Measurements from ENCODE around the gene TCOF1.

TCOF1 gene

GRCh38 chr5:150350524-150351344 is 6.8 kb upstream of the TCOF1 start:
- peak; percentile 44 for DNase-seq (ENCODE audit: low spot score)

- DNase-seq (ENCODE audit: low spot score) = no peak
Observed at GRCh38 chr5:150352244-150353031, 5.1 kb upstream of the TCOF1 start.

GRCh38 chr5:150353032-150353675 is 4.3 kb upstream of the TCOF1 start:
- no peak for DNase-seq (ENCODE audit: low spot score)

- DNase-seq (ENCODE audit: low spot score) = no peak
Observed at GRCh38 chr5:150355791-150356190, 1.7 kb upstream of the TCOF1 start.

GRCh38 chr5:150356575-150357294 is 762 bp upstream of the TCOF1 start:
- no peak for DNase-seq (ENCODE audit: low spot score)

GRCh38 chr5:150358261-150359095 is 981 bp downstream of the TCOF1 start:
- no peak for DNase-seq (ENCODE audit: low spot score)

GRCh38 chr5:150361301-150361700 is 3.8 kb downstream of the TCOF1 start:
- DNase-seq (ENCODE audit: low spot score) = no peak

- no peak for DNase-seq (ENCODE audit: low spot score)
Observed at GRCh38 chr5:150363185-150363584, 5.7 kb downstream of the TCOF1 start.

- no peak for DNase-seq (ENCODE audit: low spot score)
Observed at GRCh38 chr5:150364004-150364403, 6.5 kb downstream of the TCOF1 start.

GRCh38 chr5:150368526-150368925 is 11.0 kb downstream of the TCOF1 start:
- no peak for DNase-seq (ENCODE audit: low spot score)

- DNase-seq (ENCODE audit: low spot score) = no peak
Observed at GRCh38 chr5:150372639-150373038, 15.1 kb downstream of the TCOF1 start.

- DNase-seq (ENCODE audit: low spot score) = no peak
Observed at GRCh38 chr5:150374651-150375050, 17.2 kb downstream of the TCOF1 start.

GRCh38 chr5:150376799-150377771 is 19.6 kb downstream of the TCOF1 start:
- DNase-seq (ENCODE audit: low spot score) = peak; percentile 35

- no peak for DNase-seq (ENCODE audit: low spot score)
Observed at GRCh38 chr5:150377964-150378694, 20.6 kb downstream of the TCOF1 start.

GRCh38 chr5:150384701-150385100 is 27.2 kb downstream of the TCOF1 start:
- no peak for DNase-seq (ENCODE audit: low spot score)

- DNase-seq (ENCODE audit: low spot score) = no peak
Observed at GRCh38 chr5:150386024-150386855, 28.7 kb downstream of the TCOF1 start.

- DNase-seq (ENCODE audit: low spot score) = no peak
Observed at GRCh38 chr5:150389531-150390266, 32.2 kb downstream of the TCOF1 start.
